ENCODE data around the gene DPP7.

Gene DPP7

GRCh38 chr9:137138722-137139467 is 24.4 kb upstream of the DPP7 start, which contains the start of gene GRIN1:
TSS of gene GRIN1 (plus strand) at chr9:137139154. CDS start at chr9:137139487, 333 bp downstream.
- TF ChIP-seq REST (IDR thresholded peaks at IDR 0.05; ENCODE audit: insufficient read depth in 1 of 2, low read depth in 2 of 2, low read length in 2 of 2), result peak; percentile 87 to 96
- TF ChIP-seq TAF1 (IDR thresholded peaks at IDR 0.05; ENCODE audit: borderline replicate concordance, insufficient read depth, low read length), result no peak
- TF ChIP-seq FOXP2 (optimal IDR thresholded peaks at IDR 0.05; ENCODE audit: borderline replicate concordance, extremely low read depth, extremely low read length, insufficient read depth), result no peak
- TF ChIP-seq POLR2AphosphoS5 (IDR thresholded peaks at IDR 0.05; ENCODE audit: low read depth, low read length), result no peak
- TF ChIP-seq SIN3A (IDR thresholded peaks at IDR 0.05; ENCODE audit: borderline replicate concordance, insufficient read depth, low read length), result peak; percentile 44; the same call in 1 of the 2 replicates

DNA sequence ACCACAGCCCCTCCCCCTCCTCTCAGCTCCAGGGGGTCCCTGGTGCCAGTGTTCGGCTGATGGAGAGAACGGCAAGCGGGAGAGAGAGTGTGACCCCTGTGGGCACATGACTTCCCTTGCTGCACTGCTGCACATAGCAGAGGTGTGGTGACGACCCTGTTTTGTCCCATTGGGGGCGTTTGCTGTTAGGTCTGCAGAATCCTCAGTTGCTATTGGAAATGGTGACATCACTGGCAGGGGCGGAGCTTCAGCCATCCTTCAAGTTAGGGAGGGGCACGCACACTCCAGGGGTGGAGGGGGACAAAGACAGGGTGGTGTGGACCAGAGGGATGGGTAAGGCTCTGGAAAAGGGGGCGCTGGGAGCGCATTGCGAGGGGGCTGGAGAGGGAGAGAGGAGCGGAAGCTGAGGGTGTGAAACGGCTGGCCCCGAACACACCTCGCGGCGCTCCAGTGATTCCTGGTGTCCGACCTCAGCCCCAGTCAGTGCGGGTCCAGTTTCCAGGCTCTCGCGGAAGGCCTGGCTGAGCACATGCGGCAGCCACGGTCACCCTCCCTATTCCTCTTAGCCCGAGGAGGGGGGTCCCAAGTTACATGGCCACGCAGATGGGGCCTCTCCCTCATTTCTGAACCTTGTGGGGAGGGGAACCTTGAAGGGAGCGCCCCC is 23.7 kb upstream of the DPP7 start:
- TF ChIP-seq SIN3A (IDR thresholded peaks at IDR 0.05; ENCODE audit: borderline replicate concordance, insufficient read depth, low read length) (no peak), REST (IDR thresholded peaks at IDR 0.05; ENCODE audit: insufficient read depth in 1 of 2, low read depth in 2 of 2, low read length in 2 of 2) (no peak), FOXP2 (optimal IDR thresholded peaks at IDR 0.05; ENCODE audit: borderline replicate concordance, extremely low read depth, extremely low read length, insufficient read depth) (no peak), TAF1 (IDR thresholded peaks at IDR 0.05; ENCODE audit: borderline replicate concordance, insufficient read depth, low read length) (no peak), POLR2AphosphoS5 (IDR thresholded peaks at IDR 0.05; ENCODE audit: low read depth, low read length) (no peak)

GRCh38 chr9:137136881-137137607 is 22.5 kb upstream of the DPP7 start:
- TF ChIP-seq FOXP2 (optimal IDR thresholded peaks at IDR 0.05; ENCODE audit: borderline replicate concordance, extremely low read depth, extremely low read length, insufficient read depth), result no peak
- no peak for TF ChIP-seq TAF1 (IDR thresholded peaks at IDR 0.05; ENCODE audit: borderline replicate concordance, insufficient read depth, low read length)
- no peak for TF ChIP-seq REST (IDR thresholded peaks at IDR 0.05; ENCODE audit: insufficient read depth in 1 of 2, low read depth in 2 of 2, low read length in 2 of 2)
- TF ChIP-seq SIN3A (IDR thresholded peaks at IDR 0.05; ENCODE audit: borderline replicate concordance, insufficient read depth, low read length), result no peak
- no peak for TF ChIP-seq POLR2AphosphoS5 (IDR thresholded peaks at IDR 0.05; ENCODE audit: low read depth, low read length)

DNA sequence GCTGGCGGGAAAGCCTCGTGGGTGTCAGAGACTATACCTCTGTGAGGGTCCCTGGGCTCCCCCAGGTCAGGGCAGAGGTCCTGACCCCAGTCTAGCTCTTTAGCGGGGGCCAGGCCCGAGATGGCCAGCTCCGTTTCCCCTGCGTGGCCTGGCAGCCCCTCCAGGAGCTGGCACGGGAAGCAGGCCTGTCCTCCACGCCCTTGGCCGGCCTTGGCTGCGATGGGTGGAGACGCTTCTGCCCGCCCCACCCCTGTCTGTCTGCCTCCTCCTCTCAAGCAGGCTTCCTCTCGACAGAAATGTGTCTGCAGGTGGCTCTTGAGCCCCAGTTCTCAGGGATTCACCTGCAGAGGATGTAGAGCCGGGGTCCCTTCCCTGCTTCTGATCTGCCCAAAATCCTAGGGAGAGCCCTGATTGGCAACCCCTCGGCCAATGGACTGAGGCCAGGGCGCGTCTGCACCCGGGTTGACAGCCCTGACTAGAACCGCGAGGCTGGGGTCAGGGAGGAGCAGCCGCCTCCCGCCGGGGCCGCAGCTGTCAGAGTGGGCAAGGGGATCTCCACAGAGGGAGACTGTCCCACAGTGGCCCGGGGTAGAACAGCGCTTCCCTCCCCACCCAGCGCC is 21.8 kb upstream of the DPP7 start:
- no peak for TF ChIP-seq SIN3A (IDR thresholded peaks at IDR 0.05; ENCODE audit: borderline replicate concordance, insufficient read depth, low read length)
- TF ChIP-seq TAF1 (IDR thresholded peaks at IDR 0.05; ENCODE audit: borderline replicate concordance, insufficient read depth, low read length), result no peak
- no peak for TF ChIP-seq FOXP2 (optimal IDR thresholded peaks at IDR 0.05; ENCODE audit: borderline replicate concordance, extremely low read depth, extremely low read length, insufficient read depth)

DNA sequence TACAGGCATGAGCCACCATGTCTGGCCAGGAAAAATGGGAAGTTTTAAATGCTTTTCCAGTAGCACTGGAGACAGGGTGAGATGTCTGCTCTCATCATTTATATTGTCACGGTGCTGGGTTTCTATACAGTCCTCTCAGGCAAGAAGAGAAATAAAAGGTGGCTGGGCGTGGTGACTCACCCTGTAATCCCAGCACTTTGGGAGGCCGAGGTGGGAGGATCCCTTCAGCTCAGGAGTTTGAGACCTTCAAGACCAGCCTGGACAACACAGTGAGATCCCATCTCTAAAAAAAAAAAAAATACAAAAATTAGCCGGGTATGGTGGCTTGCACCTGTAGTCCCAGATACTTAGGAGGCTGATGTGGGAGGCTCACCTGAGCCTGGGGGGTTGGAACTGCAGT is 19.7 kb upstream of the DPP7 start:
- TF ChIP-seq REST (IDR thresholded peaks at IDR 0.05; ENCODE audit: insufficient read depth in 1 of 2, low read depth in 2 of 2, low read length in 2 of 2) (no peak), SIN3A (IDR thresholded peaks at IDR 0.05; ENCODE audit: borderline replicate concordance, insufficient read depth, low read length) (no peak), TAF1 (IDR thresholded peaks at IDR 0.05; ENCODE audit: borderline replicate concordance, insufficient read depth, low read length) (no peak), POLR2AphosphoS5 (IDR thresholded peaks at IDR 0.05; ENCODE audit: low read depth, low read length) (no peak), FOXP2 (optimal IDR thresholded peaks at IDR 0.05; ENCODE audit: borderline replicate concordance, extremely low read depth, extremely low read length, insufficient read depth) (no peak)

Data from PFSK-1 (cell line).